ENCODE data around the gene FGF11.

The FGF11 gene

GRCh38 chr17:7439462-7440112 is at the start of gene FGF11:
Gene FGF11 (plus strand): TSS chr17:7439512. CDS start chr17:7439621, 109 bp downstream.
- DNase-seq = no peak

DNA sequence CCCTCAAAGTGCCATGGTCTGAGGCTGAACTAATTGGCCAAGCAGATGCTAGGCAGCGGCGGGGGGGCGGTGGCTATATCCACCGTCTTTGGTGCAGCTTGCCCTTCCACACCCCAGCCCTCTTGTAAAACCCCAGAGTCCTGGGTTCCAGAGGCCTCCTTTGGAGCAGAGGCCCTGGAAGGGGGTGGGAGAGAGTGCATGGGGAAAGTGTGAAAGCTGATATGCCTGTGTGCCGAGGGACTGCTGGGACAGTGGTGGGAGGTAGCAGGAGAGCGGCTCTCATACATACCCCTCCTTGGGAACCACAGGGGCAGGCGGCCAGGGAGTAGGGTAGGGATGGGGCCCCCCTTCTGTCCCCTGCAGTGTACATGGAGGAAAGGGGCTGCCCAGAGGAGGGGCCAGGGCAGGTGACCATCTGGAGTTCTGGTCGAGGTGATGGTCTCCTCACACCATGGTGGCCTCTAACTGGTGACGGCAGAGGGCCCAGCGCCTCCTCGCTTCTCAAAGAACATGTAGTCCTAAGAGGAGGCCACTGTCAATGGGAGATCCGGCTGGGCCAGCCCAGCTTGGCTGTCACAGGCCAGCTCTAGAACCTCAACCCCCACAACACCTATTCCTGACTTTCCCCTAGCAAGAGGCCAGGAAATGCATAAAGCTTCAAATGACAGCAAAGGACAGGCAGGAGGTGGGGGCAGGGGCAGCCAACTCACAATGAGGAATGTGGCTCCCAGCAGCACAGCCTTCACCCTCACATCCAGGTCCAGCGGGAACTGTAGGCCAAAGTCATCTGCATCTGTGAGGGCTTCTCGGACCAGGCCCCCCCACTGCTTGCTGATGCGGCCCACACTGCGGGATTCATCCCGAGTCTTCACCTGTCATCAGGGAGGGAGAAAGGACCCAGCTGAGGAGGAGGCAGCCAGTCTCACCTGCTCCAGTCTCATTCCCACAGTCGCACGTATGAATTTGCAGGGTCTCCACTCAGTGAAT is 49.1 kb upstream of the FGF11 start:
- no peak for DNase-seq

GRCh38 chr17:7391307-7391706 is 48.0 kb upstream of the FGF11 start:
- DNase-seq = no peak

- DNase-seq = no peak
These were observed 46.4 kb upstream of the FGF11 start for GRCh38 chr17:7392696-7393612.

GRCh38 chr17:7393613-7394451 is 45.5 kb upstream of the FGF11 start:
- no peak for DNase-seq

DNA sequence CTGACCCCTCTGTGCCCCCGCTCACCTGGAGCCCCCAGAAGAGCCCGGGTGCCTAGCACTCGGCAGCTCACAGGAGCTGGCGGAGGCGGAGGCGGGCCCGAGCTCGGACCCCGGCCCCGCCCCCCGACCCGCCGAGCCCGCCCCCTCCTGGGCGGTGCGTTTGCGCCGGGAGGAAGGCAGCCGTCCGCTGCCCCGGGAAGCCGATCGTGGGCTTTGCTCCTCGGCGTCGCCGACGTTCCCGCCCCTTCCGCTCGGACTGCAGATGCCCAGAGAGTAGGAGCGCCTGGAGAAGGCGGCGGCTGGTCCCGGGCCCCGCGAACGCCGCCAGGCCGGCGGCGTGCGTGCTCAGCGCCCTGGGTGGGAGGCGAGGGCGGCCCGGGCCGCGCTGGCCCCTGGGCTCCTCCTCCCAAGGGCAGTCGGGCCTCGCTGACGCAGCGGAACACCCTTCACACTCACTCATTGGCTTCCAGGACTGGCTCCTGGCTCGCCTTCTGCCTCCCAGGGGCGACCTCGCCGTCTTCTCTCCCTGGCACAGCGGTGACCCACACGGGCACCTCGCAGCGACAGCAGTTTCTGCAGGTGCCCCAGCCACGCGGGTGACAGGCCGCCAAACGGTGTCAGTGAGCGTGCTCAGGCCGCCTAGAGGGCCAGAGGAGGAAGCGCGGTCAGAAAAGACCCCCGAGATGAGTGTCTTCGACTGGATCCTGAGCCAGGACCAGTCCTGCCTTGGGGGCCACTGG is 44.7 kb upstream of the FGF11 start, which contains the start of gene PLSCR3:
Gene PLSCR3, minus strand, starts transcription at position 74 of the 740 bp plus-strand sequence. CDS start 415 bp downstream, outside the sequence.
- peak; percentile 76 for DNase-seq

- DNase-seq = no peak
These were observed 43.2 kb upstream of the FGF11 start for GRCh38 chr17:7396147-7396546.

DNA sequence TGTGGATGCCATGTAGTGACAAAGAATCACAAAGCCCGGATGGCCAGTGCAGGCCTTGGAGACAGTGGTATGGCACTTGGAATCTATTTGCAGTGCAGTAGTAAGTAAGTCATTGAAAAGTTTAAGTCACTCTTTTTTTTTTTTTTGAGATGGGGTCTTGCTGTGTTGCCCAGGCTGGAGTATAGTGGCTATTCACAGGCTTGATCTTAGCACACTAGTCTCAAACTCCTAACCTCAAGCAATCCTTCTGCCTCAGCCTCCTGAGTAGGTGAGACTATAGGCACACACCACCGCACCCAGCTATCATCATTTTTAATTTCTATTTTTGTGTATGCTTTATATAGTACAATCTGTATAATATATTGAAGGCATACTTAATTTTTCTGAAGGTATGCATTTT is 40.7 kb upstream of the FGF11 start:
- no peak for DNase-seq

DNA sequence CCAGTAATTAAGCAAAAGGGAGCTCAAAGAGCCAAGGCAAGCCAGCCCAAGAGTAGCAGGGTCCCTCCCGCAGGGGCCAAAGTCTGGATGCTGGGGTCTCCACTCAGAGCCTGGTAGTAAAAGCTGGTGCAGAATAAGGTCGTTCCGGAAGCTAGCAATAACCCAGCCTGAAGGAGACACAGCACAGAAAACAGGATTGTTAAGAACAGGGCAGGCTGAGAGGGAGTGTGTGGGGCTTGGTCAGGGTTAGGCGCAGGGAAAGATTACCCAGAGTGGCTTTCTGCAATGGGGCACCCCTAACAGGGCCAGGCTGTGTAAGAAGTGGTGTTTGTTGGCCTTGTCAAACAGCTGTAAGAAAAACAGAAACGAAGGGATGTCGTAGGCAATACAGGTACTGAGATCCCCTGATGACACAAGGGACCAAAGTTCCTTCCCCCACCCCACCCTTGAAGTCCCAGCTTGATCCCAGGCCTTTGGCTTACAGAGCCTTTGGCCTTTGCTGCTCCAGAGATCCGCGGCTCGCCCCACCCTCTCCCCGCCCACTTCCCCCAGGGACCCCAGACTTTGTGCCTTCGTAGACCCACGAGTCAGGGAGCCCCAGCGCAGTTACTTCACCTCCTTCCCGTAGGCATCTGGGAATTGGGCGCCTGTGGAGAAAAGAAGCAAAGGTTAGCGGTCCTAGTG is 36.1 kb upstream of the FGF11 start:
- DNase-seq = no peak

GRCh38 chr17:7403727-7403976 is 35.7 kb upstream of the FGF11 start:
- no peak for DNase-seq

DNA sequence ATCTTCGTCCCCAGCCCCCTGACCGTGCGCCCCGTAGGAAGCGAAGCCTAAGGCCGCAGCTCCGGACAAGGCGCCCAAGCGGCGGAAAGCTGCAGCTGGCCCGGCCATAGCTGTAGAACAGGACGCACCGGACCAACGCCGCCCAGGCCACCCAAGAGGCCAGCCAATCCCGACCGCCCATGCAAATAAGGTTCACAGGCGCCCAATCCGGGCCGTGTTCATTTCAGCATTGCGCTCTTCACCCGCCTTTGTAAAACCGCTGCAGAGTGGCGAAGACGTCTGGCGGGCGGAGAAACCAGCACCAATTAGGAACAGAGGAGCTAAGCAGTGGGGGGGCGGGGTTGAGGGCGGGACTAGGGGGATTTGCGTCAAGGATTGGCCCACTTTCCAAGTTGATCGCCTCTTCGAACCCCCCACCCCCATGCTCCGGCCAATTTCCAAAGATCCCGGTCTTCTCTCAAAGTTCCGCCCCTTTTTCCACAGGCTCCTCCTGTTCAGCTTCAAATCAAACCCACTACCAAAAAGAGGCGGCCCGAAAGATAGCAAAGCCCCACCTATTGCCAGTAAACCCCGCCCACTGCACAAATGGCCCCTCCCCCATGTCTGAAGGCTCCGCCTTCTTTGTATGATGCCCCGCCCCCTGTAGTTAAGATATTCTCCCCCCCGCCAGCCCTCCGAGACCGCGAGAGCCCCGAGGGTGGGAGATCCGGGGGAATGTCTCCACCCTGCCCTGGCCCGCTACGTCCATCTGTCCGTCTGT is 35.2 kb upstream of the FGF11 start, which contains the start of gene TMEM256:
Gene TMEM256, minus strand, starts transcription at position 121 of the 760 bp plus-strand sequence. Its CDS starts 13 bp downstream, at position 108.
- peak; percentile 97 for DNase-seq

DNA sequence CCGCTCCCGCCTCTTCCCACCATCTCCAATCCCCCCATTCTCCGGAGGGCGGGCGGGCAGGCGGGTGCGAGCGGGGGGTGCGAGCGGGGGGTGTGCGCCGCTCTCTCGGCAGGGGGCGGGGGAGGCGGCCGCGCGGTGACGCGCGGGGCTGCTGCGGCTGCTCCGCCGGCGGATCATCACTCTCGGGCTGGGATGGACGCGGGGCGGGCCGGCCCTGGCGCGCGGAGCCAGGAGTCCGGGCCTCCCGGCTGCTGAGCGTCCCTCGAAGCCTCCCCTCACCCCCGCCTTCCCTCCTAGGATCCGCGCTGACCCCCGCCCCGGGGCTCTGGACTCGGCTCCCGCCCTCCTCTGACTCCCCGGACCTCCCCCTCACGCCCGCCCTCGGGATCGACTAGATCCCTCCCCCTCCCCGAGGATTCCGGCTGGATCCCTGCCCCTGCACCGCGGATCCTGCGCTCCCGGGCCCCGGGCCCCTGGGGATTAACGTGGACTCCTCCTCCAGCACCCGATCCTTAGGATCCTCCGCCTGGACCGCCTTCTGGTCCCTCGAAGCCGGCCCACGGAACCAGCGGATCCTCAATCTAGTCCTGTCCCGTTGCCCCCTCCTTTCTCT is 34.5 kb upstream of the FGF11 start:
- no peak for DNase-seq

DNA sequence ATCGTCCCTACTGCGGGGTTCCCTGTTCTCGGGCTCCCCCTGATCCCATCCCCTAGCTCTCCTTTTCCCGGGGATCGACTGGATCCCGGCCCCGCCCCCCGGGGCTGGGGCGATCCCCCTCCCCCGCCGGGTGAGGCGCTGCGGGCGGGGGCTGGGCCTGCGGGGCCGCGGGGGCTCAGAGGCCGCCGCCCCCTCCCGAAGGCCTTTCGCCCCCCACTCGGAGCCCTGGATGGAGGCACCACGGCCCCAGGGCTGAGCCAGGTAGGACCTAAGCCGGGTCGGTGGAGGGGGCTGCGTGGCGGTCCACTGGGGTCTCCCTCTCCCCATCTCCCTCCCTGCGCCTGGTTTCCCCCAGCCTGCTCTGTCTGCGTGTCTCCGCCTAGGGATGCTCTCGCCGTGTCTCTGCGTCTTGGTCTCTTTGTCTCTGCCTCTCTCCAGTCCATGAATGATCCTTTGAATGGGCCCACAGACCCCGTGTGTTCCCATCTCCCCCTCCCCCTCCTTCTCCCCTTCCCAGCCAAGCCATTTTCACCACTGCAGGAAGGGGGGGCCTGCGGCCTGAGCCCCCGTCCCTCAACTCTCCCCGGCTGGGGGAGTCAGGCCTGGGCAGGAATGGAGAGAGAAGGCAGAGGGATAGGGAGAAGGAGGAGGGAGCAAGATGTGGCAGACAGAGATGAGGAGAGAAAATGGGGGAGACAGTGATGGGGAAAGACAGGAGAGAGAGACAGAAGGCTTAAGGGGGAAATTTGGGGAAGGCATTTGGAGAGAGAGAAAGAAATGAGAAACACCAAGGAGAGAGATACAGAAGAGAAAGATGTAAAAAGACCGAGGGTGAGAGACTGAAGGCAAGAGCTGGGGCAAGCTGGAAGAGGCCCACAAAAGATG is 33.7 kb upstream of the FGF11 start:
- DNase-seq = no peak

DNA sequence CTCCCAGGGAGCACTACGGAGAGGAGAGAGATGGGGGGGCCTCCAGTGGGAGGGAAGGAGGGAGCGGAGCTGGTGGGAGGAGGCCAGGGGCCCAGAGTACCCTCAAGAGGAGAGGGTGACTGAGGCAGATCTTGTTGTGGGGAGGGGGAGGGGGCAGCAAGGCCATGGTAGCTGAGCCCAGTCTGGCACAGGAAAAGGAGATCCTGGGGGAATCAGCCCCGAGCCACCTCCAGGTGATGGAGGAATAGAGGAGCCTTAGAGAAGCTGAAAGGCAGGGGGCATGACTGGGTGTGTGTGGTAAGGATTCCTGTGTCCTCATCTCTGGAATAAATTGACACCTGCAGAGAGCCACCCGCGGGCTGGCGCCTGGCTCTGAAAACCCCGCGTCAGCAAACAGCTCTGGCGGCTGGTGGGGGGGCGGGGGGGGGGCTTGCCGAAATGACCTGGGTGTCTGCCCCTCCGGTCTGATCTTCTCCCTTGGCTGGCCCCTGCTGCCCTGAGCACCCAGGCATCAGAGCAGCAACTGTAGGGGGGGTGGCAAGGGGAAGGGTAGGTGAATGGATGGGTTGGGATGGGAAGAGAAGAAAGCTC is 33.0 kb upstream of the FGF11 start:
- DNase-seq = no peak

GRCh38 chr17:7407082-7407481 is 32.2 kb upstream of the FGF11 start:
- no peak for DNase-seq

- DNase-seq = no peak
These were observed 31.6 kb upstream of the FGF11 start, which contains the start of gene NLGN2 for GRCh38 chr17:7407485-7408251. Gene NLGN2 (plus strand): TSS chr17:7407845. CDS start chr17:7408256, 411 bp downstream.

DNA sequence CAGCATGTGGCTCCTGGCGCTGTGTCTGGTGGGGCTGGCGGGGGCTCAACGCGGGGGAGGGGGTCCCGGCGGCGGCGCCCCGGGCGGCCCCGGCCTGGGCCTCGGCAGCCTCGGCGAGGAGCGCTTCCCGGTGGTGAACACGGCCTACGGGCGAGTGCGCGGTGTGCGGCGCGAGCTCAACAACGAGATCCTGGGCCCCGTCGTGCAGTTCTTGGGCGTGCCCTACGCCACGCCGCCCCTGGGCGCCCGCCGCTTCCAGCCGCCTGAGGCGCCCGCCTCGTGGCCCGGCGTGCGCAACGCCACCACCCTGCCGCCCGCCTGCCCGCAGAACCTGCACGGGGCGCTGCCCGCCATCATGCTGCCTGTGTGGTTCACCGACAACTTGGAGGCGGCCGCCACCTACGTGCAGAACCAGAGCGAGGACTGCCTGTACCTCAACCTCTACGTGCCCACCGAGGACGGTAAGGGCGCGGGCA is 31.0 kb upstream of the FGF11 start:
- no peak for DNase-seq
